DND-41 (cell line): ENCODE data around the gene R3HCC1L.

ENCODE experiments used
- ATAC-seq: fragments of 200-7000 bp; cut with Tn5 transposase; 3 replicates; pipeline ENCODE4 v1.9.1; 2021; ENCODE audit warnings: low read depth; ENCODE audit not compliant: insufficient read depth
- DNase-seq: peaks from one replicate; pipeline ENCODE4 v3.0.0-alpha.2; 2020
- H2AFZ ChIP-seq: 2 replicates; pipeline ENCODE4 v1.6.0; 2012; ENCODE audit warnings: low read depth, low read length
- H3K27ac ChIP-seq: 2 replicates; pipeline ENCODE4 v1.5.1; 2012; ENCODE audit warnings: low read length, inconsistent platforms
- H3K27me3 ChIP-seq: fragments of 200-600 bp; sonication (generic); 2 replicates; pipeline ENCODE4 v1.6.0; 2012; ENCODE audit warnings: low read length, mild to moderate bottlenecking, inconsistent platforms; ENCODE audit not compliant: insufficient read depth, poor library complexity
- H3K36me3 ChIP-seq: 2 replicates; pipeline ENCODE4 v1.5.1; 2012; ENCODE audit warnings: low read length, inconsistent platforms; ENCODE audit not compliant: insufficient read depth
- H3K4me1 ChIP-seq: 2 replicates; pipeline ENCODE4 v1.5.1; 2012; ENCODE audit warnings: mild to moderate bottlenecking, low read length; ENCODE audit not compliant: insufficient read depth
- H3K4me2 ChIP-seq: 2 replicates; pipeline ENCODE4 v1.6.0; 2012; ENCODE audit warnings: mild to moderate bottlenecking, moderate library complexity, low read length, inconsistent platforms; ENCODE audit not compliant: insufficient read depth
- H3K4me3 ChIP-seq, 2 experiments: fragments of 200-600 bp in 1 of 2; shearing (Covaris generic) in 1 of 2; 2 replicates each; pipeline ENCODE4 v1.5.1; 2012 to 2016; ENCODE audit warnings: inconsistent platforms in 2 of 2, low read length in 2 of 2, mild to moderate bottlenecking in 2 of 2, low read depth in 1 of 2, moderate library complexity in 1 of 2
- H3K79me2 ChIP-seq: 2 replicates; pipeline ENCODE4 v1.6.0; 2012; ENCODE audit warnings: low read length, inconsistent platforms; ENCODE audit not compliant: insufficient read depth
- H3K9ac ChIP-seq: 2 replicates; pipeline ENCODE4 v1.6.0; 2012; ENCODE audit warnings: low read depth, mild to moderate bottlenecking, inconsistent platforms, low read length, moderate library complexity
- H3K9me3 ChIP-seq: 2 replicates; pipeline ENCODE4 v1.5.1; 2012; ENCODE audit warnings: low read length, moderate library complexity, mild to moderate bottlenecking, inconsistent platforms; ENCODE audit not compliant: insufficient read depth, severe bottlenecking
- H4K20me1 ChIP-seq: 2 replicates; pipeline ENCODE4 v1.6.0; 2012; ENCODE audit warnings: low read length; ENCODE audit not compliant: insufficient read depth
- EZH2 ChIP-seq: IDR thresholded peaks from 3 replicates; pipeline ENCODE4 v1.6.1; 2012; ENCODE audit warnings: borderline replicate concordance, low read depth, mild to moderate bottlenecking, moderate library complexity, low read length, inconsistent platforms; ENCODE audit not compliant: severe bottlenecking
- TF ChIP-seq, protein P1 (sequence below): IDR thresholded peaks from 2 replicates; pipeline ENCODE4 v1.5.1; 2012; ENCODE audit warnings: borderline replicate concordance, low read length, moderate library complexity, mild to moderate bottlenecking; ENCODE audit not compliant: poor library complexity, severe bottlenecking; ENCODE audit errors: extremely low read depth

R3HCC1L gene

DNA sequence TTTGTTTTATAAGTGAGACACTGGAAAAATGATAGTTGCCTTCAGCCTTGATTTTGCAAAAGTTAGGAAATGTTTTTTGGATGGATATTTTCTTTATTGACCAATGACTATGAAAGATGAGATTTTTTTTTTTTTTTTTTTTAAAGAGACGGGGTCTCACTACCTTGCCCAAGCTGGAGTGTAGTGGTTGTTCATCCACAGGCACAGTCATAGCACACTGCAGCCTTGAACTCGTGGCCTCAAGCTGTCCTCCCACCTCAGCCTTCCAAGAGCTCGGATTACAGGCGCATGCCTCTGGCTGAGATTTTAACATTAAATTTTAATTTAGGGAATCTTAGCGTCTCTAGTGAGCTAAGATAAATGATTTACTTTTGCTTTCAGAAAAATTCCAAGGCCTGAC is 67.3 kb downstream of the R3HCC1L start:
- peaks cover 4% of the 10 kb centered on the region; the same call in 1 of the 2 replicates for H4K20me1 ChIP-seq
- no peak overlapping the region for H3K27ac ChIP-seq
- H3K4me2 ChIP-seq, result no peak overlapping the region
- no peaks in the 10 kb centered on the region for H3K9me3 ChIP-seq
- H3K4me3 ChIP-seq, result no peak overlapping the region
- H3K4me1 ChIP-seq, result no peaks in the 10 kb centered on the region
- peaks cover 8% of the 10 kb centered on the region; the same call in 1 of the 2 replicates for H3K79me2 ChIP-seq
- TF ChIP-seq EZH2, result no peak
- TF ChIP-seq, protein P1, sequence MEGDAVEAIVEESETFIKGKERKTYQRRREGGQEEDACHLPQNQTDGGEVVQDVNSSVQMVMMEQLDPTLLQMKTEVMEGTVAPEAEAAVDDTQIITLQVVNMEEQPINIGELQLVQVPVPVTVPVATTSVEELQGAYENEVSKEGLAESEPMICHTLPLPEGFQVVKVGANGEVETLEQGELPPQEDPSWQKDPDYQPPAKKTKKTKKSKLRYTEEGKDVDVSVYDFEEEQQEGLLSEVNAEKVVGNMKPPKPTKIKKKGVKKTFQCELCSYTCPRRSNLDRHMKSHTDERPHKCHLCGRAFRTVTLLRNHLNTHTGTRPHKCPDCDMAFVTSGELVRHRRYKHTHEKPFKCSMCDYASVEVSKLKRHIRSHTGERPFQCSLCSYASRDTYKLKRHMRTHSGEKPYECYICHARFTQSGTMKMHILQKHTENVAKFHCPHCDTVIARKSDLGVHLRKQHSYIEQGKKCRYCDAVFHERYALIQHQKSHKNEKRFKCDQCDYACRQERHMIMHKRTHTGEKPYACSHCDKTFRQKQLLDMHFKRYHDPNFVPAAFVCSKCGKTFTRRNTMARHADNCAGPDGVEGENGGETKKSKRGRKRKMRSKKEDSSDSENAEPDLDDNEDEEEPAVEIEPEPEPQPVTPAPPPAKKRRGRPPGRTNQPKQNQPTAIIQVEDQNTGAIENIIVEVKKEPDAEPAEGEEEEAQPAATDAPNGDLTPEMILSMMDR, result no peak
- H3K9ac ChIP-seq, result no peak overlapping the region
- no peaks in the 10 kb centered on the region for H3K36me3 ChIP-seq
- DNase-seq (no peak), ATAC-seq (no peak)
- no peaks in the 10 kb centered on the region for H3K27me3 ChIP-seq
- no peak overlapping the region for H2AFZ ChIP-seq

DNA sequence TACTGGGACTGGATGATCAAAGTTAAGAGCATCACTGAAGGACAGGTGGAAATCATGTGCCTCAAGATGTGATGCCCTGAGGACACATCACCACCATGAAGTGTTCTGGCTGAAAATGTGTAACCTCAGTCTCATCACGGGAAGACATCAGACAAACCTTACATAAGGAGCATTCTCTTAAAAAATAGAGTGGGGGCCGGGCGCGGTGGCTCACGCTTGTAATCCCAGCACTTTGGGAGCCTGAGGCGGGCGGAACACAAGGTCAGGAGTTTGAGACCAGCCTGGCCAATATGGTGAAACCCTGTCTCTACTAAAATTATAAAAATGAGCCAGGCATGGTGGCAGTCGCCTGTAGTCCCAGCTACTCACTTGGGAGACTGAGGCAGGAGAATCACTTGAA is 67.9 kb downstream of the R3HCC1L start:
- H4K20me1 ChIP-seq, result peaks cover 7% of the 10 kb centered on the region; the same call in 1 of the 2 replicates
- DNase-seq (no peak), ATAC-seq (no peak)
- no peak overlapping the region for H2AFZ ChIP-seq
- no peak overlapping the region for H3K27ac ChIP-seq
- no peak overlapping the region for H3K9ac ChIP-seq
- H3K36me3 ChIP-seq, result peaks cover 3% of the 10 kb centered on the region; the same call in 1 of the 2 replicates
- no peak overlapping the region for H3K4me2 ChIP-seq
- no peaks in the 10 kb centered on the region for H3K27me3 ChIP-seq
- H3K4me3 ChIP-seq, result no peak overlapping the region
- TF ChIP-seq EZH2, result no peak
- TF ChIP-seq, protein P1, result no peak
- H3K4me1 ChIP-seq, result no peaks in the 10 kb centered on the region
- no peaks in the 10 kb centered on the region for H3K9me3 ChIP-seq
- H3K79me2 ChIP-seq, result peaks cover 11% of the 10 kb centered on the region; the same call in 1 of the 2 replicates

DNA sequence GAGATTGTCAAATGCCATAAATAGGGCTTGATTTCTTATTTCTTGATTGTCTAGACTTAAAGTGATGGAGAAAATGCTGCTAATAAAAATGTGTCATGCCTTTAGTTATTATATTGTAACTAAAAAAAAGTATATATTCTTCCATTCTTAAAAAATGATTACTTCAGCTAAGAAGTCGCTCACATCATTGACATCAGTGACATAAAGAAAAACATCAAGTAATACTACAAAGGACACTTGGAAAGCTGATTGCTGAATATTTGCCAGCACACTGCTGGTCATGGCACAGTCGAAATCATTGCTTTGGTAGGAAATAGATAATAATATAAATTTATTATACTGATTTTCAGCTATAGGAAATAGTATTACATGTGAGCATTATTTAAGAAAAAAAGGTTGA is 70.9 kb downstream of the R3HCC1L start:
- Histone ChIP-seq H3K9ac (no peak overlapping the region), H3K4me3 (no peak overlapping the region), H4K20me1 (peaks cover 7% of the 10 kb centered on the region; the same call in 1 of the 2 replicates), H3K4me2 (no peak overlapping the region), H3K79me2 (peaks cover 11% of the 10 kb centered on the region; the same call in 1 of the 2 replicates), H2AFZ (no peak overlapping the region), H3K36me3 (peaks cover 32% of the 10 kb centered on the region), H3K9me3 (no peaks in the 10 kb centered on the region), H3K27me3 (no peaks in the 10 kb centered on the region), H3K4me1 (no peaks in the 10 kb centered on the region), H3K27ac (no peak overlapping the region)
- no peak for ATAC-seq
- TF ChIP-seq, protein P1, result no peak
- no peak for DNase-seq

DNA sequence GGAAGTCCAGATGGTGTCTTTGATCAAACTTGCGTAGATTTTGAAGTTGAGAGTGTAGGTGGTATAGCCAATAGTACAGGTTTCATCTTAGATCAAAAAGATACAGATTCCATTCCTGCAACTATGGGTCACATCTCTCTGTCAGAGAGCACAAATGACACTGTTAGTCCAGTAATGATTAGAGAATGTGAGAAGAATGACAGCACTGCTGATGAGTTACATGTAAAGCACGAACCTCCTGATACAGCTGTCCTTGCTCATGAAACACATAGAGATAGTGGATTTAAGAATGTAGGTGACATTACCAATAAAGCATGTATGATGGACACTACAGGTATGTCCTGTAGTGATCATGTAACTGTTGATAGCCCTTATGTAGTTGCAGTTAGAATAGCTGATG is 74.5 kb downstream of the R3HCC1L start:
- DNase-seq, result no peak
- peaks cover 10% of the 10 kb centered on the region; the same call in 1 of the 2 replicates for H3K79me2 ChIP-seq
- no peak for TF ChIP-seq EZH2
- TF ChIP-seq, protein P1, result no peak
- no peaks in the 10 kb centered on the region for H3K27me3 ChIP-seq
- no peak overlapping the region for H3K9ac ChIP-seq
- no peak overlapping the region for H3K4me3 ChIP-seq
- H3K27ac ChIP-seq, result no peak overlapping the region
- no peaks in the 10 kb centered on the region for H3K4me1 ChIP-seq
- no peak overlapping the region for H2AFZ ChIP-seq
- peaks cover 8% of the 10 kb centered on the region; the same call in 1 of the 2 replicates for H4K20me1 ChIP-seq
- no peaks in the 10 kb centered on the region for H3K9me3 ChIP-seq
- H3K4me2 ChIP-seq, result no peak overlapping the region
- H3K36me3 ChIP-seq, result peaks cover 46% of the 10 kb centered on the region
- no peak for ATAC-seq
